Endodermal cell (in vitro differentiated cells): Measurements from ENCODE around the gene PLCL2. TPM values are rescaled to one million over a fixed set of nuclear protein-coding genes. Genes with fewer than 3 reads are reported as not detected.

Experiments
- DNase-seq: peaks from one replicate; pipeline ENCODE4 v3.0.0-alpha.2; 2017
- H3K27ac ChIP-seq: 2 replicates; pipeline ENCODE4 v1.5.1; 2013; ENCODE audit warnings: mild to moderate bottlenecking, low read depth, low read length, moderate library complexity
- H3K27me3 ChIP-seq: 2 replicates; pipeline ENCODE4 v1.6.1; 2013; ENCODE audit warnings: mild to moderate bottlenecking, low read length, moderate library complexity; ENCODE audit not compliant: insufficient read depth, control insufficient read depth, poor library complexity, severe bottlenecking
- H3K36me3 ChIP-seq: 2 replicates; pipeline ENCODE4 v1.7.0; 2013; ENCODE audit warnings: mild to moderate bottlenecking, low read length, moderate library complexity; ENCODE audit not compliant: control insufficient read depth, insufficient read depth
- H3K4me1 ChIP-seq: one replicate; pipeline ENCODE4 v1.7.0; 2013; ENCODE audit warnings: low read length; ENCODE audit not compliant: control insufficient read depth, insufficient read depth
- H3K4me3 ChIP-seq: 2 replicates; pipeline ENCODE4 v1.5.1; 2013; ENCODE audit warnings: mild to moderate bottlenecking, low read length, moderate library complexity
- H3K9ac ChIP-seq: 2 replicates; pipeline ENCODE4 v1.6.1; 2013; ENCODE audit warnings: mild to moderate bottlenecking, low read length, moderate library complexity; ENCODE audit not compliant: poor library complexity, severe bottlenecking; ENCODE audit errors: extremely low read depth
- H3K9me3 ChIP-seq: 2 replicates; pipeline ENCODE4 v1.6.1; 2013; ENCODE audit warnings: mild to moderate bottlenecking, low read length, moderate library complexity; ENCODE audit not compliant: control insufficient read depth
- H3K27ac Mint-ChIP-seq: 2 replicates; pipeline ENCODE4 v1.8.0; 2020; ENCODE audit warnings: mixed read lengths
- H3K27me3 Mint-ChIP-seq: 2 replicates; pipeline ENCODE4 v1.8.0; 2021; ENCODE audit warnings: mild to moderate bottlenecking, mixed read lengths; ENCODE audit not compliant: insufficient read depth
- H3K36me3 Mint-ChIP-seq: 2 replicates; pipeline ENCODE4 v1.8.0; 2020; ENCODE audit warnings: low read depth, mixed read lengths
- H3K4me1 Mint-ChIP-seq: 2 replicates; pipeline ENCODE4 v1.8.0; 2020; ENCODE audit warnings: mixed read lengths
- H3K4me3 Mint-ChIP-seq: 2 replicates; pipeline ENCODE4 v1.8.0; 2020; ENCODE audit warnings: mild to moderate bottlenecking, moderate library complexity, mixed read lengths
- H3K9me3 Mint-ChIP-seq: 2 replicates; pipeline ENCODE4 v1.8.0; 2020; ENCODE audit warnings: mild to moderate bottlenecking, mixed read lengths
- CTCF ChIP-seq: fragments of 200-600 bp; sonication (generic); conservative IDR thresholded peaks from 2 replicates; pipeline ENCODE4 v1.5.0; 2021; ENCODE audit warnings: antibody characterized with exemption, mild to moderate bottlenecking
- WGBS, 2 experiments: methylation state at CpG; one replicate each; pipeline versions ENCODE4 v1.1.5 to v1.1.7; 2013; ENCODE audit warnings: missing lambda C conversion rate in 2 of 2, mixed read lengths in 1 of 2; ENCODE audit not compliant: insufficient coverage in 1 of 2, insufficient read length in 1 of 2; 5-methylcytosine and 5-hydroxymethylcytosine counted together
- total RNA-seq, 2 donors: library from RNA; stranded (reverse); fragmentation: NEBNext Ultra II Directional in 1 of 2; extraction: Animal tissue kit (Norgen Biotek cat#: 25700) in 1 of 2; gene quantifications; 2 replicates in 1 of 2; 3 replicates in 1 of 2; pipeline ENCODE4 v1.2.1, GENCODE V29; 2021

Gene PLCL2
- total RNA-seq, 2 donors from 2014 or later = 4.2 to 6.9 TPM

DNA sequence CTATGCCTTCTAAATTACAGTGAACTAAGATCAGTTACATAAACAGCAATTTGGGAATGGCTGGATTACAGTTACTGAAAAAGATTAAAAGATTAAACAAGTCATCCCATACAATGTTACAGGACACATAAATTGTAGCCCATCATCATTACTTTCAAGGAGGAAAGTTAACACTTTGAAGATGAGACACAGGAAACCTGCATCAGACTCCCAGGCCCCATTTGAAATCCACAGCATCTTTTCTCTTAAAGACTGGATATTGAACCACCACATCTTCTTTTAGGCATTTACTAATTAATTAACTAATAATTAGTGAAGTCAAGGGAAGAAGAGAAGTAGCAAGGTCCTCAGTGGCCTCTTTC is 170.2 kb downstream of the PLCL2 start:
- Histone ChIP-seq H3K9me3 (no peaks in the 10 kb centered on the region), H3K27ac (no peak overlapping the region), H3K9ac (no peak overlapping the region), H3K4me1 (no peaks in the 10 kb centered on the region), H3K4me3 (no peak overlapping the region), H3K36me3 (no peaks in the 10 kb centered on the region), H3K27me3 (no peaks in the 10 kb centered on the region)
- no peak for DNase-seq
- TF ChIP-seq CTCF = no peak
- Mint-ChIP-seq H3K27ac (no peak overlapping the region), H3K9me3 (peaks cover 7% of the 10 kb centered on the region), H3K4me3 (no peak overlapping the region), H3K27me3 (no peaks in the 10 kb centered on the region), H3K36me3 (peaks cover 2% of the 10 kb centered on the region), H3K4me1 (no peaks in the 10 kb centered on the region)

DNA sequence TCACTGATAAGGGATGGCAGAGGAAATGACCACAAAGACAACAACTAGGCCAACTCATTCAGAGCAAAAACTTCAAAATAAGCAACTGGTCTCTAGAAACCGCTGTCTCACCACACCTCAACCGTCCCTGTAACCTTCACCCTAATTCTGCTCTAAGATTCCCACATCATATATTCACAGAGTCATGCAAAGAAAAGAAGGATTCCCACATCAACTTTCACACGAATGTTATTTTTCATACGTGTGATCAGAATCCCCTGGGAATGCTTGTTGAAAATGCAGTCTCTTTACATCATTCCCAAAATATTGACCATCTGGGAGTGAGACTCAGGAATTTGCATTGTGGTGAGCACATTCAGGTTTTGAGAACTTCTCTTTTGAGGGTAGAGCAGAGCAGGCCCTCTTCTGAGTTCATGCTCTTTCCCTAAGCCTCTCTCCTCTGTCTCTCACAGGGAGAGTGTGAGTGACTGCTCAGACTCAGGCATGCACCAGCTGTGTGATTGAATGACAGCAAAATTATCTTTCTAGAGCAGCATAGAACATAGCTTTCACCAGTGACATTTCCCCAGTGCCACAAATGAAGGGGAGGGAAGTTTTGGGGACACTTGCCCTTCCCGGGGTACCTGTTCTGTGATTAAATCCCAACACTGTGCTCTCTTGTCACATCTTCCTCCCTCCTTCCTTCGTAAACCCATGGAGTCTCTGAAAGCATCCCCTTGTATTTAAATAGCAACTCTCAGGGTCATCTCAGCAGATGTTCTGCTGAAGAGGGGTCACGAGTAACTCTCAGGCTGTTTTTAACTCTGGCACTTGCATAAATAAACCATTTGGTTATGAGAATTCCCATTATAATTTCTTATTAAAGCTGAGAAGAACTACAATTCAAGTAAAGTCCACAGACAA is 170.9 kb downstream of the PLCL2 start:
- H3K27me3 ChIP-seq = no peaks in the 10 kb centered on the region
- no peak for TF ChIP-seq CTCF
- no peak overlapping the region for H3K27ac Mint-ChIP-seq
- H3K4me1 Mint-ChIP-seq = no peaks in the 10 kb centered on the region
- DNase-seq = no peak
- H3K9ac ChIP-seq = no peak overlapping the region
- WGBS, 2 experiments = 89 to 90% methylated on average over 5 to 7 of the region's 7 CpGs
- H3K4me1 ChIP-seq = no peaks in the 10 kb centered on the region
- peaks cover 2% of the 10 kb centered on the region for H3K36me3 Mint-ChIP-seq
- no peak overlapping the region for H3K4me3 ChIP-seq
- no peaks in the 10 kb centered on the region for H3K9me3 ChIP-seq
- H3K27me3 Mint-ChIP-seq = no peaks in the 10 kb centered on the region
- H3K4me3 Mint-ChIP-seq = no peak overlapping the region
- no peak overlapping the region for H3K27ac ChIP-seq
- H3K9me3 Mint-ChIP-seq = peaks cover 7% of the 10 kb centered on the region
- H3K36me3 ChIP-seq = no peaks in the 10 kb centered on the region

DNA sequence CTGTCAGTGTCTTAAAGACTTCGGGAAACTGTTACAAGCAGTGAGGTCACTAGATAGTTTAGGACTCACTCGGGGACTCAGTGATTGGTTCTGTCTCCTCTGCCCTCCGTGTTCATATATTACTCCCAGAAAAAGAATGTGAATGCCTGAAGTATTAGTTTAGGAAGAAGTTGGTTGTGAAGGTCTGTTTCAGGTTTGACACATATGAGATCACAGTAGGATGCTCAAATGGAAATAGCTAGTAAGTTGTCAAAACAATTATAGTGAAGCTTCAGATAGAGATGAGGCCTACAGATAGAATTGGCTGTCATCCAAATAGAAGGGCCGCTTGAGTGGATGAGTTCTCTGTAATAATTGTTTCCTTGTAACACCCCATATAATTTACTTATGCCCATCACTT is 172.6 kb downstream of the PLCL2 start:
- no peaks in the 10 kb centered on the region for H3K4me1 ChIP-seq
- H3K9me3 ChIP-seq = no peaks in the 10 kb centered on the region
- Mint-ChIP-seq H3K36me3 (peaks cover 2% of the 10 kb centered on the region), H3K4me1 (no peaks in the 10 kb centered on the region), H3K27ac (no peak overlapping the region), H3K9me3 (peaks cover 7% of the 10 kb centered on the region), H3K4me3 (no peak overlapping the region), H3K27me3 (no peaks in the 10 kb centered on the region)
- DNase-seq = no peak
- H3K4me3 ChIP-seq = no peak overlapping the region
- 92 to 100% methylated on average over 1 to 4 of the region's 4 CpGs for WGBS, 2 experiments
- no peaks in the 10 kb centered on the region for H3K36me3 ChIP-seq
- no peak for TF ChIP-seq CTCF
- no peak overlapping the region for H3K9ac ChIP-seq
- no peaks in the 10 kb centered on the region for H3K27me3 ChIP-seq
- no peak overlapping the region for H3K27ac ChIP-seq
